GM21528 (cell line): ENCODE measurements around the gene FAM219A.

Source experiments
- ATAC-seq: cut with Tn5 transposase; IDR thresholded peaks from one replicate; pipeline ENCODE4 v1.9.1; 2021; ENCODE audit warnings: mild to moderate bottlenecking, moderate library complexity; ENCODE audit not compliant: unreplicated experiment, low FRiP score

The FAM219A gene

GRCh38 chr9:34406219-34406618 lies 52.2 kb downstream of the FAM219A start:
- no peak for ATAC-seq

- ATAC-seq, result no peak
These were observed 52.7 kb downstream of the FAM219A start for GRCh38 chr9:34405719-34406118.

GRCh38 chr9:34403554-34404380 lies 54.6 kb downstream of the FAM219A start:
- no peak for ATAC-seq

- ATAC-seq, result no peak
These were observed 57.4 kb downstream of the FAM219A start for GRCh38 chr9:34400686-34401602.

GRCh38 chr9:34400275-34400674 lies 58.1 kb downstream of the FAM219A start:
- ATAC-seq, result no peak

GRCh38 chr9:34399729-34400128 lies 58.6 kb downstream of the FAM219A start:
- no peak for ATAC-seq

GRCh38 chr9:34398875-34399274 lies 59.5 kb downstream of the FAM219A start:
- ATAC-seq, result no peak

GRCh38 chr9:34396276-34397214 lies 61.8 kb downstream of the FAM219A start:
- no peak for ATAC-seq

- ATAC-seq, result no peak
These were observed 65.9 kb downstream of the FAM219A start for GRCh38 chr9:34392511-34392910.

- no peak for ATAC-seq
These were observed 71.1 kb downstream of the FAM219A start for GRCh38 chr9:34387239-34387638.

- no peak for ATAC-seq
These were observed 71.7 kb downstream of the FAM219A start for GRCh38 chr9:34386656-34387055.

GRCh38 chr9:34385561-34386230 lies 72.7 kb downstream of the FAM219A start:
- ATAC-seq, result no peak

GRCh38 chr9:34384368-34385165 lies 73.8 kb downstream of the FAM219A start:
- ATAC-seq, result no peak

- no peak for ATAC-seq
These were observed 74.5 kb downstream of the FAM219A start for GRCh38 chr9:34383904-34384303.

GRCh38 chr9:34382879-34383278 lies 75.5 kb downstream of the FAM219A start:
- no peak for ATAC-seq

GRCh38 chr9:34382054-34382453 lies 76.3 kb downstream of the FAM219A start:
- no peak for ATAC-seq

GRCh38 chr9:34381323-34381722 lies 77.0 kb downstream of the FAM219A start:
- no peak for ATAC-seq

GRCh38 chr9:34380511-34381315 lies 77.7 kb downstream of the FAM219A start:
- ATAC-seq, result no peak
